GM19397 (cell line): ENCODE data around the gene SPIRE2.
"Not testable (repeated sequence)": the region's sequence is repeated elsewhere in the genome, so short reads cannot be mapped to it uniquely, and the experiment has no call there.

Experiments used
- ATAC-seq: cut with Tn5 transposase; IDR thresholded peaks from one replicate; pipeline ENCODE4 v1.9.1; 2021; ENCODE audit warnings: mild to moderate bottlenecking, moderate library complexity; ENCODE audit not compliant: unreplicated experiment

SPIRE2 gene

GRCh38 chr16:89806589-89807193 is 21.6 kb upstream of the SPIRE2 start:
- not testable (repeated sequence) for ATAC-seq

- no peak for ATAC-seq
Observed at GRCh38 chr16:89808475-89808874, 19.8 kb upstream of the SPIRE2 start.

GRCh38 chr16:89811321-89811720 is 17.0 kb upstream of the SPIRE2 start:
- no peak for ATAC-seq

GRCh38 chr16:89815639-89816348 is 12.5 kb upstream of the SPIRE2 start:
- peak; percentile 31 for ATAC-seq

- not testable (repeated sequence) for ATAC-seq
Observed at GRCh38 chr16:89818851-89819403, 9.3 kb upstream of the SPIRE2 start.

GRCh38 chr16:89819448-89819847 is 8.8 kb upstream of the SPIRE2 start:
- not testable (repeated sequence) for ATAC-seq

GRCh38 chr16:89821438-89822187 is 6.7 kb upstream of the SPIRE2 start:
- no peak for ATAC-seq

- no peak for ATAC-seq
Observed at GRCh38 chr16:89822188-89823086, 5.8 kb upstream of the SPIRE2 start.

GRCh38 chr16:89823087-89823823 is 5.0 kb upstream of the SPIRE2 start:
- ATAC-seq = no peak

GRCh38 chr16:89823824-89824148 is 4.5 kb upstream of the SPIRE2 start:
- ATAC-seq = not testable (repeated sequence)

- ATAC-seq = no peak
Observed at GRCh38 chr16:89826531-89827382, 1.5 kb upstream of the SPIRE2 start.

GRCh38 chr16:89827383-89828198 is 684 bp upstream of the SPIRE2 start:
- no peak for ATAC-seq

GRCh38 chr16:89828870-89829629 is 775 bp downstream of the SPIRE2 start:
- ATAC-seq = no peak

- ATAC-seq = no peak
Observed at GRCh38 chr16:89829630-89830437, 1.6 kb downstream of the SPIRE2 start.

- ATAC-seq = no peak
Observed at GRCh38 chr16:89831810-89832328, 3.6 kb downstream of the SPIRE2 start.

- ATAC-seq = not testable (repeated sequence)
Observed at GRCh38 chr16:89833664-89834363, 5.5 kb downstream of the SPIRE2 start.
